H54 (cell line): ENCODE results near the gene PIK3R6.

Experiments used
- DNase-seq: peaks from one replicate; pipeline ENCODE4 v3.0.0; 2011; ENCODE audit warnings: low spot score, mixed read lengths; ENCODE audit not compliant: insufficient read length
- FAIRE-seq: peaks from 3 replicates; lab custom pipeline; 2011; peaks lifted over from hg19 to GRCh38; lab: Jason Lieb, UNC
- POLR2A ChIP-seq: IDR thresholded peaks from 2 replicates; pipeline ENCODE4 v1.6.1; 2011; ENCODE audit warnings: low read depth, mild to moderate bottlenecking, low read length

Gene PIK3R6

GRCh38 chr17:8873801-8874715 lies 6.6 kb upstream of the PIK3R6 start:
- no peak for DNase-seq
- FAIRE-seq = no peak
- TF ChIP-seq POLR2A = no peak

DNA sequence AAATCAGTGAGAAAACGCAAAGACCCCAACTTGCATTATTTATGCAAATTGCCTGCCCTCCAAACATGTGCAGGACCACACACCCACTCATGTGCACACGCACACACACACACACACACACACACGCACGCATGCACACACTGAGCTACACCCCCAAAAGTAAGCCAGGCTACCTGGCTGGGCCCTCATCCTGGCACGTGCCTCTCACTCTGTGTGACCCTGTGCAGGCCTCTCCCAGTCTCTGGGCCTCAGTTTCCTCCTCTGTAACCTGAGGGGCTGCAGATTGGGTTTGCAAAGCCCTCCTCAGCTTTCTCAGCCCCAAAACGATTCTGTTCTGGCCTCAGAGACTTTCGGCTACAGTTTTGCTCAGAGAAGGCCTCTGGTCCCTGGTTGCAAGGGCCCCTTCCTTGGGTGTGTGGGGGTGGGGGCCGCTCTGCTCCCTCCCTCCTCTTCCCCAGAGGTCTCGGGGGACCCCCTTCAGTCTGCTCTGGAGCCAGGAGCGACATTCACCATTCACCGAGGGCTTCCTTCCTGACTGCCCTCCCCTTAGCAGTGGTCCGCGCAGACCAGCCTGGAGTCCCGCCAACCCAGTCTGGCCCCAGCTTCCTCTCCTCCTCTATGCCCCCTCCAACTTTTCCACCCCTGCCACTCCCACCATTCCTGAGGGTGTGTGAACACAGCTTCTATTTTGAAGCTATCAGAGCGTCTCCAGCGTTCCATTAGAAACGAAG lies 5.4 kb upstream of the PIK3R6 start:
- no peak for FAIRE-seq
- no peak for TF ChIP-seq POLR2A
- DNase-seq = no peak

GRCh38 chr17:8872036-8872704 lies 4.7 kb upstream of the PIK3R6 start:
- DNase-seq = no peak
- FAIRE-seq = no peak
- no peak for TF ChIP-seq POLR2A

- FAIRE-seq (no peak), DNase-seq (no peak)
- TF ChIP-seq POLR2A = no peak
Observed at GRCh38 chr17:8871081-8871581, 3.7 kb upstream of the PIK3R6 start.

DNA sequence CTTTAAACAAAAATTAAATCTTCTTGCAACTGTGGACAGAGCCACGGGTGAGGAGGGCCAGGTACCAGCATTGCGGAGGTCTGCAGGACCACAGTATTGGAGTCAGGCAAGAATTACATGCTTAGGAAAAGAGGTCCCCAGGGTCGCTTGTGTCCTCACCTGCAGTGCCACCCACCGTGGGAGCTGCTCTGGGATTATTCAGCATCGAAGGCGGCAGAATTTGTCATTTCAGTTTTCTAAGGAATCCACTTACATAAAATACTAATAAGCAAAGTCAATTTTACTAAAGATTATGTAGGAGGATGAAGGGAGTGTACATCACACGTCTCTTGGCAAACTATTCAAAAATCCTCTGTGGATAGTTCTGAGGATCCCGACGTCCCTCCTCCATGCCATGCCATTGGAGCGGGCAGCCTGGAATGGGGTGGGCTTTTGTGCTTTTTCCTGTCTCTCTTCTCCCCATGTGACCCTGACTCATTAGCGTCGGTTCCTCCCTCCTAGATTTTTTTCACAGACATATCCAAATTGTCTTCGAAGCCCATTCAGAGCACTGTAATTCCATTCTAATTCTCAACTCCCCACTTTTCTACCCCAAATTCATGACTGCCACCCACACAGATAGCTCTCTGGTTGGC lies 3.0 kb upstream of the PIK3R6 start:
- TF ChIP-seq POLR2A = no peak
- DNase-seq = no peak
- no peak for FAIRE-seq

DNA sequence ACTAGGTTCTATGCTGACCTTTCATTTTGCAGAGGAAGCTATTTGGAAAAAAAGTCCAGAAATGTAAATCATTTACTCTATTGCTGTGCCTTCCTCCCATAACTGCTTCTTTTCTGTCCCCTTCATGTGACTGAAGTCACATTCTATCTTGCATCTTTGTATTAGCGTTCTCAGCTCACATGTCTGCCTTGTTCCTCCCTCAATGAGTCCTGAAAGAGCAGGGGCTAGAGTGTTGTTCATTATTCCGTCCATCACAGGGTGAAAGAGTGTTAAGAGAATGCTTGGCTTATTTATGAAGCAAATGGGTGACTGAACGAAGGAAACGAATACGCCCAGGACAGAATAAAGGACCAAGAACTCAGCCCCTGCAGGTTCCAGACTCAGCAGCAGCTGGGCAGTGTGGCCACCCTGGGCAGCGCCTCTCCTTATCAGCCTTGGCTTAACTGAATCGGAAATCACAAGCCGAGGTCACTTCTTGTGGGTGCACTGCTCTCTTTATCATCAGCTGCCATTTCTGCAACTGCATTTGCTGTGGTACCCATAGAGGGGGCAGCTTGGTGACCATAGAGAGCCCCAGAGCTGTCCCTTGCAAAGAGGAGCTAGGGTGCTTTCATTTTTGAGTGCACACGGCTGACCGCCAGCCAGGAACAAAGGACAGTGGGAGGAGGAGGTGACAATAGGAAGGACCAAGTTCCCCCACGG lies 1.8 kb upstream of the PIK3R6 start:
- FAIRE-seq (no peak), DNase-seq (no peak)
- TF ChIP-seq POLR2A = no peak

DNA sequence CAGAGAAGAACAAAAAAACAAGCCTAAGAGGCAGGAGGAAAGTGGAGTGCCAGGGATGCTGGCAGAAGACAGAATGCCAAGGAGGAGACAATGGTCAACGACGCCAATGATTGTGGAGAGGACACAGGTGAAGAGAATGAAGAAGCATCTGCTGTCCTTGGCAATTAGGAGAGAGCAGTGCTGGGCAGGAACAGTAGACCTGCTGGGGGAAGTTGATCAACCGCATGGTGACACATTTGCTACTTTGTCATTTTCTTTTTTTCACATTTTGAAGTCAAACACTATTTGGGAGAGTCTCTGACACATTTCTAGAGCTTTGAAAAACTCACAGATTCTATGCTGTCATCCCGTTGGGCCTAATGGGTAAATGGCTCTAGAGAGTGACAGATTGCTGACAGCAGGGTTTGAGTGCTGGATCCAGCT lies 1.1 kb upstream of the PIK3R6 start:
- DNase-seq = no peak
- no peak for TF ChIP-seq POLR2A
- no peak for FAIRE-seq

DNA sequence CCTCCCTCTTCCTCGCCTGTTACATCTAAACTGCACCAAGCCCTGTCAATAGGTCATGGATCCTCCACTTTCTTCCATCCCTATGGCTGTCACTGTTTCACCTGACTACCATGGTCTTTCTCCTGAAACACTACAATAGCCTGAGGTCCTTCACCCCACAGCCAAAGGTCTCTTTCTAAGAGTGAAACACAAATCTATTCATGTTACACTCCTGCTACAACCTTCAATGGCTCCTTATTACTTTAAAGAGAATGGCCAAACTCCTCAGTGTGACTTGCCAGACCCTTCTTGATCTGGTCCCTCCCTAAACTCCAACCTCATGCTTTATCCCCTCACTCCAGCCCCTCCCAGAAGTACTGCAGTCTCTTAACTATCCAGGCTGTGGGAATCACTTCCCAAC lies 618 bp upstream of the PIK3R6 start:
- no peak for TF ChIP-seq POLR2A
- no peak for FAIRE-seq
- DNase-seq = no peak

DNA sequence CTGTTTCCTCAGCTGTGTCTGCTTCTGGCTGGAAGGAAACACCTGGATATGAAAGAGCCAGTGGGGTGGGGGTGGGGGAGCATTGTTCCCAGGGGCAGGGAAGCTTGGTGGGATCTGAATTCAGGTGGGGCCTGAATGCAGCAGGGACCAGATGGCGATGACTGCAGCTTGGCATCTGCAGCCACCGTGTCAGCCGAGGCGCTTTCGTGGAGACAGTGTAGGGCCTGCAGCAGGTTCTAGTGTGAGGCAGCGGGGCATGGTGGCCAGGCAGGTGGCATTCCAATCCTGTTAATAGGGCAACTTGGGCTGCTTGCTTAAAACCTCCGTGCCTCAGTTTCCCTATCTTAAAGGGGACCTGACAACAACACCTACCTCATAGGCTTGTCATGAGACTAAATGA lies 1.7 kb downstream of the PIK3R6 start:
- FAIRE-seq (no peak), DNase-seq (no peak)
- TF ChIP-seq POLR2A = no peak

GRCh38 chr17:8865385-8865784 lies 2.1 kb downstream of the PIK3R6 start:
- no peak for DNase-seq
- TF ChIP-seq POLR2A = no peak
- no peak for FAIRE-seq

DNA sequence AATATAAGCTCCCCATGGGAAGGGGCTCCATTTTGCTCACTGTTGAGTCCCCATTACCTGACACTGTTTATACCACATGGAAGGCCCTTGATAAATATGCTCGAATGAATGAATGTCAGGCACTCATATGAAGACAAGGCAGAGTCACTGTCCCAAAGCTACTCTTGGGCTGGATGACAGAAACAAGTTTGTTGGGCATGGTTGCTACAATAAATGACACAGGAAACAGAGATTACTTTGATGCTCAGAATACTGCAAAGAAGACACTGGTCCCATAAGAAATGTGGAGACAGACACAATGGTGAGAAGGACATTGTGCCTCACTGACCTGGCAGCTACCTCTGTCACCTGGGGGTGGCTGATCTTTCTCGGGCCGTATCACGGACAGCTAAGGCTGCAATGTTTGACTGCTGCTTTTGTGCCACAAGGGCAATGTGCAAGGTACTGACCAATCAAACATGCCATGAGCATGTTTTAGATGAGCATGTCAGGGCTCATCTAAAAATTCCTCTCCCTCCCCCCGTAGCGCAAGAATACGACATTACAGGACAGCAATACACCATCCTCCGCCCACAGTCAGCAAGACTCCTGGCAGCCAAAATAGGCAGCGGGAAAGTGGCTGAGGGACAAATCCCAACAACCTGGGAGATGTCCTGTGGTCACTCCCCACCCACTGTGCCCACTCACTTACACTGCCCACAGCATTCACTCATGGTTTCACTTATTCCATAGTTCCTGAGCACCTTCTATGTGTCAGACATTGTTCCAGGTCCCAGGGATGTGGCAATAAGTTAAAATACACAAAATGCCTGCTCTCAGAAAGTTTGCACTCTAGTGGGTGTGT lies 5.0 kb downstream of the PIK3R6 start:
- TF ChIP-seq POLR2A = no peak
- DNase-seq = no peak
- no peak for FAIRE-seq

GRCh38 chr17:8861495-8862181 lies 5.8 kb downstream of the PIK3R6 start:
- DNase-seq (no peak), FAIRE-seq (no peak)
- TF ChIP-seq POLR2A = no peak
